A549 (cell line): ENCODE measurements around the gene LEKR1.

ENCODE experiments used
- EP300 ChIP-seq, 2 experiments: fragments of >200 bp; sonication (Bioruptor Twin); formaldehyde crosslinking; IDR thresholded peaks; 2 replicates in 1 of 2; 3 replicates in 1 of 2; pipeline ENCODE4 v1.6.1; 2016 to 2017
- HMGXB4 ChIP-seq: fragments of 250-450 bp; sonication (Bioruptor Pico); IDR thresholded peaks from 2 replicates; pipeline ENCODE4 v1.5.0; 2021; ENCODE audit warnings: mild to moderate bottlenecking, moderate library complexity, borderline replicate concordance
- HOXA7 ChIP-seq: fragments of 250-450 bp; sonication (Bioruptor Pico); IDR thresholded peaks from 2 replicates; pipeline ENCODE4 v1.5.0; 2020; ENCODE audit warnings: mild to moderate bottlenecking, moderate library complexity
- MYC ChIP-seq: IDR thresholded peaks from 2 replicates; pipeline ENCODE4 v1.6.1; 2012; ENCODE audit warnings: mild to moderate bottlenecking, inconsistent platforms, low read length, improper control_type of control experiment, borderline replicate concordance
- PBX3 ChIP-seq: IDR thresholded peaks from 2 replicates; pipeline ENCODE4 v1.6.1; 2012
- PHF8 ChIP-seq: fragments of 200-600 bp; sonication (generic); IDR thresholded peaks from 2 replicates; pipeline ENCODE4 v1.6.1; 2016; ENCODE audit warnings: low read depth, mild to moderate bottlenecking, antibody characterized with exemption, moderate library complexity, borderline replicate concordance
- POLR2A ChIP-seq: IDR thresholded peaks from 2 replicates; pipeline ENCODE4 v1.6.1; 2012; ENCODE audit warnings: mild to moderate bottlenecking, low read length
- RAD21 ChIP-seq, 2 experiments: fragments of >200 bp in 1 of 2; sonication (Bioruptor Twin) in 1 of 2; formaldehyde crosslinking in 1 of 2; IDR thresholded peaks in 1 of 2; conservative IDR thresholded peaks in 1 of 2; 2 replicates in 1 of 2; 3 replicates in 1 of 2; pipeline ENCODE4 v1.6.1; 2012 to 2018; ENCODE audit warnings: inconsistent platforms in 1 of 2
- RFX5 ChIP-seq: fragments of 450-650 bp; IDR thresholded peaks from 2 replicates; pipeline ENCODE4 v1.7.1; 2014; ENCODE audit warnings: antibody characterized with exemption, mild to moderate bottlenecking, moderate library complexity
- ZSCAN20 ChIP-seq: fragments of 250-450 bp; sonication (Bioruptor Pico); IDR thresholded peaks from 2 replicates; pipeline ENCODE4 v1.8.0; 2022; ENCODE audit warnings: mild to moderate bottlenecking, moderate library complexity
- TF ChIP-seq, protein P1 (sequence below): fragments of >200 bp; sonication (Bioruptor Twin); formaldehyde crosslinking; IDR thresholded peaks from 3 replicates; pipeline ENCODE4 v1.5.1; 2016
- TF ChIP-seq, protein P2 (sequence below): fragments of 200-600 bp; sonication (generic); IDR thresholded peaks from 2 replicates; pipeline ENCODE4 v1.6.1; 2016; ENCODE audit warnings: antibody characterized with exemption, mild to moderate bottlenecking, moderate library complexity
- TF ChIP-seq, protein P3 (sequence below): fragments of >200 bp; sonication (Bioruptor Twin); formaldehyde crosslinking; IDR thresholded peaks from 3 replicates; pipeline ENCODE4 v1.6.1; 2016
- TF ChIP-seq, protein P4 (sequence below): IDR thresholded peaks from 2 replicates; pipeline ENCODE4 v1.6.1; 2012

- TF ChIP-seq POLR2A (no peak), ZSCAN20 (no peak), RAD21 (conservative IDR thresholded peaks at IDR 0.05 in 1 of 2, IDR thresholded peaks at IDR 0.05 in 1 of 2) (no peak), PHF8 (no peak), RFX5 (no peak), PBX3 (no peak), MYC (no peak), EP300 (IDR thresholded peaks at IDR 0.05) (no peak), HMGXB4 (CRISPR knock-in tag) (no peak), HOXA7 (CRISPR knock-in tag) (no peak)
- TF ChIP-seq, protein P1, sequence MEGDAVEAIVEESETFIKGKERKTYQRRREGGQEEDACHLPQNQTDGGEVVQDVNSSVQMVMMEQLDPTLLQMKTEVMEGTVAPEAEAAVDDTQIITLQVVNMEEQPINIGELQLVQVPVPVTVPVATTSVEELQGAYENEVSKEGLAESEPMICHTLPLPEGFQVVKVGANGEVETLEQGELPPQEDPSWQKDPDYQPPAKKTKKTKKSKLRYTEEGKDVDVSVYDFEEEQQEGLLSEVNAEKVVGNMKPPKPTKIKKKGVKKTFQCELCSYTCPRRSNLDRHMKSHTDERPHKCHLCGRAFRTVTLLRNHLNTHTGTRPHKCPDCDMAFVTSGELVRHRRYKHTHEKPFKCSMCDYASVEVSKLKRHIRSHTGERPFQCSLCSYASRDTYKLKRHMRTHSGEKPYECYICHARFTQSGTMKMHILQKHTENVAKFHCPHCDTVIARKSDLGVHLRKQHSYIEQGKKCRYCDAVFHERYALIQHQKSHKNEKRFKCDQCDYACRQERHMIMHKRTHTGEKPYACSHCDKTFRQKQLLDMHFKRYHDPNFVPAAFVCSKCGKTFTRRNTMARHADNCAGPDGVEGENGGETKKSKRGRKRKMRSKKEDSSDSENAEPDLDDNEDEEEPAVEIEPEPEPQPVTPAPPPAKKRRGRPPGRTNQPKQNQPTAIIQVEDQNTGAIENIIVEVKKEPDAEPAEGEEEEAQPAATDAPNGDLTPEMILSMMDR, result no peak
- TF ChIP-seq, protein P2, sequence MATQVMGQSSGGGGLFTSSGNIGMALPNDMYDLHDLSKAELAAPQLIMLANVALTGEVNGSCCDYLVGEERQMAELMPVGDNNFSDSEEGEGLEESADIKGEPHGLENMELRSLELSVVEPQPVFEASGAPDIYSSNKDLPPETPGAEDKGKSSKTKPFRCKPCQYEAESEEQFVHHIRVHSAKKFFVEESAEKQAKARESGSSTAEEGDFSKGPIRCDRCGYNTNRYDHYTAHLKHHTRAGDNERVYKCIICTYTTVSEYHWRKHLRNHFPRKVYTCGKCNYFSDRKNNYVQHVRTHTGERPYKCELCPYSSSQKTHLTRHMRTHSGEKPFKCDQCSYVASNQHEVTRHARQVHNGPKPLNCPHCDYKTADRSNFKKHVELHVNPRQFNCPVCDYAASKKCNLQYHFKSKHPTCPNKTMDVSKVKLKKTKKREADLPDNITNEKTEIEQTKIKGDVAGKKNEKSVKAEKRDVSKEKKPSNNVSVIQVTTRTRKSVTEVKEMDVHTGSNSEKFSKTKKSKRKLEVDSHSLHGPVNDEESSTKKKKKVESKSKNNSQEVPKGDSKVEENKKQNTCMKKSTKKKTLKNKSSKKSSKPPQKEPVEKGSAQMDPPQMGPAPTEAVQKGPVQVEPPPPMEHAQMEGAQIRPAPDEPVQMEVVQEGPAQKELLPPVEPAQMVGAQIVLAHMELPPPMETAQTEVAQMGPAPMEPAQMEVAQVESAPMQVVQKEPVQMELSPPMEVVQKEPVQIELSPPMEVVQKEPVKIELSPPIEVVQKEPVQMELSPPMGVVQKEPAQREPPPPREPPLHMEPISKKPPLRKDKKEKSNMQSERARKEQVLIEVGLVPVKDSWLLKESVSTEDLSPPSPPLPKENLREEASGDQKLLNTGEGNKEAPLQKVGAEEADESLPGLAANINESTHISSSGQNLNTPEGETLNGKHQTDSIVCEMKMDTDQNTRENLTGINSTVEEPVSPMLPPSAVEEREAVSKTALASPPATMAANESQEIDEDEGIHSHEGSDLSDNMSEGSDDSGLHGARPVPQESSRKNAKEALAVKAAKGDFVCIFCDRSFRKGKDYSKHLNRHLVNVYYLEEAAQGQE, result no peak
- TF ChIP-seq, protein P3, sequence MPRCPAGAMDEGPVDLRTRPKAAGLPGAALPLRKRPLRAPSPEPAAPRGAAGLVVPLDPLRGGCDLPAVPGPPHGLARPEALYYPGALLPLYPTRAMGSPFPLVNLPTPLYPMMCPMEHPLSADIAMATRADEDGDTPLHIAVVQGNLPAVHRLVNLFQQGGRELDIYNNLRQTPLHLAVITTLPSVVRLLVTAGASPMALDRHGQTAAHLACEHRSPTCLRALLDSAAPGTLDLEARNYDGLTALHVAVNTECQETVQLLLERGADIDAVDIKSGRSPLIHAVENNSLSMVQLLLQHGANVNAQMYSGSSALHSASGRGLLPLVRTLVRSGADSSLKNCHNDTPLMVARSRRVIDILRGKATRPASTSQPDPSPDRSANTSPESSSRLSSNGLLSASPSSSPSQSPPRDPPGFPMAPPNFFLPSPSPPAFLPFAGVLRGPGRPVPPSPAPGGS, result no peak
- TF ChIP-seq, protein P4, sequence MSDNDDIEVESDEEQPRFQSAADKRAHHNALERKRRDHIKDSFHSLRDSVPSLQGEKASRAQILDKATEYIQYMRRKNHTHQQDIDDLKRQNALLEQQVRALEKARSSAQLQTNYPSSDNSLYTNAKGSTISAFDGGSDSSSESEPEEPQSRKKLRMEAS, result no peak
Observed at GRCh38 chr3:156792536-156792935, 33.6 kb upstream of the LEKR1 start.
